Neural progenitor cell (in vitro differentiated cells): ENCODE results near the gene PRRG2. TPM values are rescaled to one million over a fixed set of nuclear protein-coding genes. Genes with fewer than 3 reads are reported as not detected.

Source experiments
- DNase-seq: peaks from one replicate; pipeline ENCODE4 v3.0.0-alpha.2; 2016; ENCODE audit warnings: low spot score
- H2AFZ ChIP-seq: fragments of 200-600 bp; sonication (generic); replicated peaks from 2 replicates; pipeline ENCODE4 v1.6.1; 2016; ENCODE audit warnings: antibody characterized with exemption
- H3F3A ChIP-seq: fragments of 200-600 bp; sonication (generic); 2 replicates; pipeline ENCODE4 v1.6.1; 2016; ENCODE audit warnings: antibody characterized with exemption, low read depth
- H3K27ac ChIP-seq: fragments of 200-600 bp; sonication (generic); 2 replicates; pipeline ENCODE4 v1.5.1; 2016; ENCODE audit warnings: mild to moderate bottlenecking
- H3K27me3 ChIP-seq: fragments of 200-600 bp; sonication (generic); 2 replicates; pipeline ENCODE4 v1.6.1; 2016; ENCODE audit warnings: mild to moderate bottlenecking, moderate library complexity
- H3K36me3 ChIP-seq: fragments of 200-600 bp; sonication (generic); 2 replicates; pipeline ENCODE4 v1.5.1; 2016
- H3K4me1 ChIP-seq: fragments of 200-600 bp; sonication (generic); 2 replicates; pipeline ENCODE4 v1.6.1; 2016; ENCODE audit warnings: mixed run types
- H3K4me2 ChIP-seq: fragments of 200-600 bp; sonication (generic); 2 replicates; pipeline ENCODE4 v1.6.1; 2016
- H3K4me3 ChIP-seq: fragments of 200-600 bp; sonication (generic); 2 replicates; pipeline ENCODE4 v1.5.1; 2016
- H3K79me2 ChIP-seq: fragments of 200-600 bp; sonication (generic); 2 replicates; pipeline ENCODE4 v1.6.1; 2016; ENCODE audit warnings: low read depth
- H3K9ac ChIP-seq: fragments of 200-600 bp; sonication (generic); 2 replicates; pipeline ENCODE4 v1.6.1; 2016
- H3K9me3 ChIP-seq: fragments of 200-600 bp; sonication (generic); 2 replicates; pipeline ENCODE4 v1.5.1; 2016; ENCODE audit warnings: low read depth
- H4K20me1 ChIP-seq: fragments of 200-600 bp; sonication (generic); 2 replicates; pipeline ENCODE4 v1.6.1; 2016; ENCODE audit warnings: low read depth
- H3K27ac Mint-ChIP-seq: 3 replicates; pipeline ENCODE4 v1.8.0; 2021; ENCODE audit warnings: mixed read lengths
- H3K27me3 Mint-ChIP-seq: 2 replicates; pipeline ENCODE4 v1.8.0; 2022; ENCODE audit warnings: low read depth, mild to moderate bottlenecking, inconsistent platforms, moderate library complexity, mixed read lengths; ENCODE audit not compliant: insufficient read depth
- H3K36me3 Mint-ChIP-seq: 3 replicates; pipeline ENCODE4 v1.8.0; 2021; ENCODE audit warnings: mixed read lengths
- H3K4me1 Mint-ChIP-seq: 3 replicates; pipeline ENCODE4 v1.8.0; 2021; ENCODE audit warnings: mixed read lengths
- H3K4me3 Mint-ChIP-seq: 3 replicates; pipeline ENCODE4 v1.8.0; 2021; ENCODE audit warnings: mild to moderate bottlenecking, moderate library complexity, mixed read lengths
- H3K9me3 Mint-ChIP-seq: 3 replicates; pipeline ENCODE4 v1.8.0; 2020; ENCODE audit warnings: mixed read lengths
- EZH2 ChIP-seq: fragments of 200-600 bp; sonication (generic); IDR thresholded peaks from 2 replicates; pipeline ENCODE4 v1.6.1; 2017; ENCODE audit warnings: antibody characterized with exemption, mild to moderate bottlenecking, moderate library complexity
- EZH2phosphoT487 ChIP-seq: fragments of 200-600 bp; sonication (generic); IDR thresholded peaks from 2 replicates; pipeline ENCODE4 v1.6.1; 2017; ENCODE audit warnings: antibody characterized with exemption
- total RNA-seq: library from RNA; depleted of rRNA; stranded (reverse); fragments of >200 nt; gene quantifications from 2 replicates; pipeline ENCODE4 v1.2.3, GENCODE V29; 2015; ENCODE audit warnings: low replicate concordance
- TF ChIP-seq, protein P1 (sequence below): fragments of 200-600 bp; sonication (generic); IDR thresholded peaks from 2 replicates; pipeline ENCODE4 v1.5.1; 2017; ENCODE audit warnings: antibody characterized with exemption, mild to moderate bottlenecking

PRRG2 gene
- total RNA-seq, 1 donor from 2014 or later = 0.09 TPM

GRCh38 chr19:49546825-49547565, 34.1 kb upstream of the PRRG2 start:
- H3K4me3 Mint-ChIP-seq = peak overlapping the region; percentile 59
- peaks cover 3% of the 10 kb centered on the region for H3K36me3 Mint-ChIP-seq
- Histone ChIP-seq H3K9ac (no peak overlapping the region), H4K20me1 (no peaks in the 10 kb centered on the region), H3F3A (peaks cover 15% of the 10 kb centered on the region), H3K9me3 (no peaks in the 10 kb centered on the region), H3K27me3 (no peaks in the 10 kb centered on the region), H3K36me3 (no peaks in the 10 kb centered on the region), H3K27ac (no peak overlapping the region), H2AFZ (no peak overlapping the region), H3K4me1 (peaks cover 3% of the 10 kb centered on the region), H3K79me2 (no peaks in the 10 kb centered on the region), H3K4me2 (peak overlapping the region; percentile 50), H3K4me3 (no peak overlapping the region)
- peaks cover 8% of the 10 kb centered on the region for H3K27me3 Mint-ChIP-seq
- H3K4me1 Mint-ChIP-seq = peaks cover 16% of the 10 kb centered on the region
- TF ChIP-seq, protein P1, sequence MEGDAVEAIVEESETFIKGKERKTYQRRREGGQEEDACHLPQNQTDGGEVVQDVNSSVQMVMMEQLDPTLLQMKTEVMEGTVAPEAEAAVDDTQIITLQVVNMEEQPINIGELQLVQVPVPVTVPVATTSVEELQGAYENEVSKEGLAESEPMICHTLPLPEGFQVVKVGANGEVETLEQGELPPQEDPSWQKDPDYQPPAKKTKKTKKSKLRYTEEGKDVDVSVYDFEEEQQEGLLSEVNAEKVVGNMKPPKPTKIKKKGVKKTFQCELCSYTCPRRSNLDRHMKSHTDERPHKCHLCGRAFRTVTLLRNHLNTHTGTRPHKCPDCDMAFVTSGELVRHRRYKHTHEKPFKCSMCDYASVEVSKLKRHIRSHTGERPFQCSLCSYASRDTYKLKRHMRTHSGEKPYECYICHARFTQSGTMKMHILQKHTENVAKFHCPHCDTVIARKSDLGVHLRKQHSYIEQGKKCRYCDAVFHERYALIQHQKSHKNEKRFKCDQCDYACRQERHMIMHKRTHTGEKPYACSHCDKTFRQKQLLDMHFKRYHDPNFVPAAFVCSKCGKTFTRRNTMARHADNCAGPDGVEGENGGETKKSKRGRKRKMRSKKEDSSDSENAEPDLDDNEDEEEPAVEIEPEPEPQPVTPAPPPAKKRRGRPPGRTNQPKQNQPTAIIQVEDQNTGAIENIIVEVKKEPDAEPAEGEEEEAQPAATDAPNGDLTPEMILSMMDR = peak; percentile 89
- TF ChIP-seq EZH2phosphoT487 = no peak
- no peaks in the 10 kb centered on the region for H3K9me3 Mint-ChIP-seq
- peak; percentile 95 for DNase-seq
- peak overlapping the region; percentile 23 for H3K27ac Mint-ChIP-seq

DNA sequence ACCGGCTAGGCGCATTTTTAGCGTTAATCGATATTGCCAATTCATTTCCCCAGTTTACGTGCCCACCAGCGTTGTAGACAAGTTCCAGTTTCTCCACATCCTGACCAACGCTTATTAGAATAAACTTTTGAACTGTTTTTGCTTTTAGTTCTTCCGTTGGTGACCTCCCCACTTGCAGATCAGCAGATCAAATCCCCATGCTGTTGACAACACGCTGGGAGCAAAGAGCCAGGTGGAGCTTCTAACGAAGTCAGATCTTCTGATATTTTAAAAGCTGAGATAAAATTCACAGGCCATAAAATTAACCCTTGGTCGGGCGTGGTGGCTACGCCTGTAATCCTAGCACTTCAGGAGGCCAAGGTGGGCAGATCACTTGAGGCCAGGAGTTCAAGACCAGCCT, 32.1 kb upstream of the PRRG2 start:
- DNase-seq = no peak
- H3K9ac ChIP-seq = no peak overlapping the region
- TF ChIP-seq EZH2phosphoT487 = no peak
- TF ChIP-seq, protein P1 = no peak
- TF ChIP-seq EZH2 = no peak
- no peaks in the 10 kb centered on the region for H3K79me2 ChIP-seq
- H4K20me1 ChIP-seq = no peaks in the 10 kb centered on the region
- H3K4me3 ChIP-seq = no peak overlapping the region
- H2AFZ ChIP-seq = no peak overlapping the region
- peaks cover 3% of the 10 kb centered on the region for H3K4me1 ChIP-seq
- no peaks in the 10 kb centered on the region for H3K9me3 Mint-ChIP-seq
- H3K27ac ChIP-seq = no peak overlapping the region
- H3K4me1 Mint-ChIP-seq = peaks cover 9% of the 10 kb centered on the region
- H3K27me3 Mint-ChIP-seq = peaks cover 6% of the 10 kb centered on the region
- peak overlapping the region; percentile 50 for H3K4me3 Mint-ChIP-seq
- H3K36me3 Mint-ChIP-seq = peaks cover 5% of the 10 kb centered on the region
- H3K27me3 ChIP-seq = no peaks in the 10 kb centered on the region
- H3K4me2 ChIP-seq = no peak overlapping the region
- H3K36me3 ChIP-seq = no peaks in the 10 kb centered on the region
- H3K9me3 ChIP-seq = no peaks in the 10 kb centered on the region
- H3K27ac Mint-ChIP-seq = peak overlapping the region; percentile 94
- H3F3A ChIP-seq = peaks cover 15% of the 10 kb centered on the region

DNA sequence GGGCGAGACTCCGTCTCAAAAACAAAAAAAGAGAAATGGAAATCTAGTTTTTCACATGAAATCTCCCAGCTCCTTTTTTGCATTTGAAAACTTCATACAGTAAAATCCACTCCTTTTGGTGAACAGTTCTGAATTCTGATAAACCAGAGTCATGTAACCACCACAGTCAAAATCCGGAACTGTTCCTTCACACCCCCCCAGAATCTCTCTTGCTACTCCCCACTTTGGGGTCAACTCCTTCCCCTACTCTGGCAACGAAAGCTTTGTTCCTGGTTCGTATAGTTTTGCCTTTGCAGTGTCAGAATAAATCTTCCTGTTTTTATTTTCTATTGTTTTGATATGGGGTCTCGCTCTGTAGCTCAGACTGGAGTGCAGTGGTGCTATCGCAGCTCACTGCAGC, 29.6 kb upstream of the PRRG2 start:
- no peak overlapping the region for H3K27ac ChIP-seq
- no peak overlapping the region for H2AFZ ChIP-seq
- H3K27ac Mint-ChIP-seq = no peak overlapping the region
- peaks cover 7% of the 10 kb centered on the region for H3K4me1 ChIP-seq
- H3K4me3 ChIP-seq = no peak overlapping the region
- TF ChIP-seq EZH2phosphoT487 (no peak), EZH2 (no peak)
- TF ChIP-seq, protein P1 = no peak
- H3K79me2 ChIP-seq = no peaks in the 10 kb centered on the region
- H3K9ac ChIP-seq = no peak overlapping the region
- DNase-seq = no peak
- H3K27me3 Mint-ChIP-seq = peaks cover 2% of the 10 kb centered on the region
- H3K36me3 Mint-ChIP-seq = peaks cover 9% of the 10 kb centered on the region
- H3K36me3 ChIP-seq = no peaks in the 10 kb centered on the region
- no peaks in the 10 kb centered on the region for H3K9me3 Mint-ChIP-seq
- no peaks in the 10 kb centered on the region for H3K9me3 ChIP-seq
- peaks cover 10% of the 10 kb centered on the region for H3K4me1 Mint-ChIP-seq
- no peak overlapping the region for H3K4me2 ChIP-seq
- H3K27me3 ChIP-seq = no peaks in the 10 kb centered on the region
- peaks cover 22% of the 10 kb centered on the region for H3F3A ChIP-seq
- peaks cover 4% of the 10 kb centered on the region for H4K20me1 ChIP-seq
- no peak overlapping the region for H3K4me3 Mint-ChIP-seq
